Adrenal gland (tissue), 5 donors: ENCODE data around the gene KLHL29.

ENCODE experiments used
- POLR2A ChIP-seq, 2 donors: fragments of 450-650 bp; IDR thresholded peaks; one replicate each; pipeline ENCODE4 v1.6.1; 2017; ENCODE audit warnings: antibody characterized with exemption in 2 of 2, mild to moderate bottlenecking in 2 of 2, moderate library complexity in 1 of 2
- TF ChIP-seq, protein P1 (sequence below), 6 experiments: fragments of 450-650 bp in 4 of 6; fragments of 200-600 bp in 2 of 6; sonication (generic) in 1 of 6; IDR thresholded peaks; 1 replicate in 5 of 6; 2 replicates in 1 of 6; pipeline versions ENCODE4 v1.5.1 to v1.8.0; 2016 to 2021; ENCODE audit warnings: antibody characterized with exemption in 6 of 6, mild to moderate bottlenecking in 2 of 6, moderate library complexity in 1 of 6
- donor health status: DM: no; HTN: no; CAD: no.

- TF ChIP-seq, protein P1, sequence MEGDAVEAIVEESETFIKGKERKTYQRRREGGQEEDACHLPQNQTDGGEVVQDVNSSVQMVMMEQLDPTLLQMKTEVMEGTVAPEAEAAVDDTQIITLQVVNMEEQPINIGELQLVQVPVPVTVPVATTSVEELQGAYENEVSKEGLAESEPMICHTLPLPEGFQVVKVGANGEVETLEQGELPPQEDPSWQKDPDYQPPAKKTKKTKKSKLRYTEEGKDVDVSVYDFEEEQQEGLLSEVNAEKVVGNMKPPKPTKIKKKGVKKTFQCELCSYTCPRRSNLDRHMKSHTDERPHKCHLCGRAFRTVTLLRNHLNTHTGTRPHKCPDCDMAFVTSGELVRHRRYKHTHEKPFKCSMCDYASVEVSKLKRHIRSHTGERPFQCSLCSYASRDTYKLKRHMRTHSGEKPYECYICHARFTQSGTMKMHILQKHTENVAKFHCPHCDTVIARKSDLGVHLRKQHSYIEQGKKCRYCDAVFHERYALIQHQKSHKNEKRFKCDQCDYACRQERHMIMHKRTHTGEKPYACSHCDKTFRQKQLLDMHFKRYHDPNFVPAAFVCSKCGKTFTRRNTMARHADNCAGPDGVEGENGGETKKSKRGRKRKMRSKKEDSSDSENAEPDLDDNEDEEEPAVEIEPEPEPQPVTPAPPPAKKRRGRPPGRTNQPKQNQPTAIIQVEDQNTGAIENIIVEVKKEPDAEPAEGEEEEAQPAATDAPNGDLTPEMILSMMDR (IDR thresholded peaks at IDR 0.05) = no peak
- TF ChIP-seq POLR2A (IDR thresholded peaks at IDR 0.05) = no peak
Observed at GRCh38 chr2:23585273-23586170, 200.5 kb downstream of the KLHL29 start.
